ENCODE measurements around the gene ZC3H8.

Gene ZC3H8

GRCh38 chr2:112170495-112170894 is 84.3 kb downstream of the ZC3H8 start:
- no peaks in the 10 kb centered on the region for H3K9me3 ChIP-seq (ENCODE audit: low read depth, low read length)
- H3K4me3 ChIP-seq: no peak overlapping the region
- no peak for DNase-seq (ENCODE audit: low read depth, low spot score)
- TF ChIP-seq EZH2 (IDR thresholded peaks at IDR 0.05) (no peak), POLR2AphosphoS5 (IDR thresholded peaks at IDR 0.05; ENCODE audit: borderline replicate concordance, low read depth, low read length) (no peak), FOXP2 (optimal IDR thresholded peaks at IDR 0.05; ENCODE audit: control extremely low read depth, extremely low read length, insufficient read depth) (no peak)
- no peaks in the 10 kb centered on the region for H3K36me3 ChIP-seq (ENCODE audit: insufficient read depth, low read length)
- H3K9ac ChIP-seq (ENCODE audit: insufficient read length): no peak overlapping the region
- H3K27ac ChIP-seq: no peak overlapping the region

- no peak overlapping the region for H3K4me3 ChIP-seq
- H3K36me3 ChIP-seq (ENCODE audit: insufficient read depth, low read length): no peaks in the 10 kb centered on the region
- no peak overlapping the region for H3K9ac ChIP-seq (ENCODE audit: insufficient read length)
- H3K9me3 ChIP-seq (ENCODE audit: low read depth, low read length): no peaks in the 10 kb centered on the region
- TF ChIP-seq EZH2 (IDR thresholded peaks at IDR 0.05) (no peak), POLR2AphosphoS5 (IDR thresholded peaks at IDR 0.05; ENCODE audit: borderline replicate concordance, low read depth, low read length) (no peak), FOXP2 (optimal IDR thresholded peaks at IDR 0.05; ENCODE audit: control extremely low read depth, extremely low read length, insufficient read depth) (no peak)
- no peak for DNase-seq (ENCODE audit: low read depth, low spot score)
- no peak overlapping the region for H3K27ac ChIP-seq
Measured at GRCh38 chr2:112168422-112169124, 86.3 kb downstream of the ZC3H8 start.

- no peak overlapping the region for H3K4me3 ChIP-seq
- TF ChIP-seq EZH2 (IDR thresholded peaks at IDR 0.05): no peak
- TF ChIP-seq POLR2AphosphoS5 (IDR thresholded peaks at IDR 0.05; ENCODE audit: borderline replicate concordance, low read depth, low read length): no peak
- no peak for TF ChIP-seq FOXP2 (optimal IDR thresholded peaks at IDR 0.05; ENCODE audit: control extremely low read depth, extremely low read length, insufficient read depth)
- no peak for DNase-seq (ENCODE audit: low read depth, low spot score)
- no peaks in the 10 kb centered on the region for H3K9me3 ChIP-seq (ENCODE audit: low read depth, low read length)
- no peak overlapping the region for H3K9ac ChIP-seq (ENCODE audit: insufficient read length)
- H3K27ac ChIP-seq: no peak overlapping the region
- no peaks in the 10 kb centered on the region for H3K36me3 ChIP-seq (ENCODE audit: insufficient read depth, low read length)
Measured at GRCh38 chr2:112166806-112167499, 87.9 kb downstream of the ZC3H8 start.

GRCh38 chr2:112165296-112165695 is 89.5 kb downstream of the ZC3H8 start:
- Histone ChIP-seq H3K36me3 (ENCODE audit: insufficient read depth, low read length) (no peaks in the 10 kb centered on the region), H3K4me3 (no peak overlapping the region), H3K27ac (no peak overlapping the region), H3K9me3 (ENCODE audit: low read depth, low read length) (no peaks in the 10 kb centered on the region), H3K9ac (ENCODE audit: insufficient read length) (no peak overlapping the region)
- no peak for DNase-seq (ENCODE audit: low read depth, low spot score)
- TF ChIP-seq FOXP2 (optimal IDR thresholded peaks at IDR 0.05; ENCODE audit: control extremely low read depth, extremely low read length, insufficient read depth): no peak
- TF ChIP-seq POLR2AphosphoS5 (IDR thresholded peaks at IDR 0.05; ENCODE audit: borderline replicate concordance, low read depth, low read length): no peak
- TF ChIP-seq EZH2 (IDR thresholded peaks at IDR 0.05): no peak

- no peak for DNase-seq (ENCODE audit: low read depth, low spot score)
- H3K9ac ChIP-seq (ENCODE audit: insufficient read length): no peak overlapping the region
- H3K4me3 ChIP-seq: no peak overlapping the region
- no peak for TF ChIP-seq EZH2 (IDR thresholded peaks at IDR 0.05)
- TF ChIP-seq FOXP2 (optimal IDR thresholded peaks at IDR 0.05; ENCODE audit: control extremely low read depth, extremely low read length, insufficient read depth): no peak
- no peak for TF ChIP-seq POLR2AphosphoS5 (IDR thresholded peaks at IDR 0.05; ENCODE audit: borderline replicate concordance, low read depth, low read length)
- no peaks in the 10 kb centered on the region for H3K9me3 ChIP-seq (ENCODE audit: low read depth, low read length)
- no peaks in the 10 kb centered on the region for H3K36me3 ChIP-seq (ENCODE audit: insufficient read depth, low read length)
- no peak overlapping the region for H3K27ac ChIP-seq
Measured at GRCh38 chr2:112164876-112165275, 90.0 kb downstream of the ZC3H8 start.

- no peak for TF ChIP-seq EZH2 (IDR thresholded peaks at IDR 0.05)
- no peak for TF ChIP-seq POLR2AphosphoS5 (IDR thresholded peaks at IDR 0.05; ENCODE audit: borderline replicate concordance, low read depth, low read length)
- TF ChIP-seq FOXP2 (optimal IDR thresholded peaks at IDR 0.05; ENCODE audit: control extremely low read depth, extremely low read length, insufficient read depth): no peak
- no peak overlapping the region for H3K9ac ChIP-seq (ENCODE audit: insufficient read length)
- no peaks in the 10 kb centered on the region for H3K36me3 ChIP-seq (ENCODE audit: insufficient read depth, low read length)
- H3K27ac ChIP-seq: no peak overlapping the region
- no peaks in the 10 kb centered on the region for H3K9me3 ChIP-seq (ENCODE audit: low read depth, low read length)
- no peak for DNase-seq (ENCODE audit: low read depth, low spot score)
- H3K4me3 ChIP-seq: no peak overlapping the region
Measured at GRCh38 chr2:112163541-112163981, 91.3 kb downstream of the ZC3H8 start.

GRCh38 chr2:112162956-112163355 is 91.9 kb downstream of the ZC3H8 start:
- no peaks in the 10 kb centered on the region for H3K36me3 ChIP-seq (ENCODE audit: insufficient read depth, low read length)
- no peak overlapping the region for H3K27ac ChIP-seq
- DNase-seq (ENCODE audit: low read depth, low spot score): no peak
- TF ChIP-seq POLR2AphosphoS5 (IDR thresholded peaks at IDR 0.05; ENCODE audit: borderline replicate concordance, low read depth, low read length) (no peak), FOXP2 (optimal IDR thresholded peaks at IDR 0.05; ENCODE audit: control extremely low read depth, extremely low read length, insufficient read depth) (no peak), EZH2 (IDR thresholded peaks at IDR 0.05) (no peak)
- no peak overlapping the region for H3K4me3 ChIP-seq
- H3K9ac ChIP-seq (ENCODE audit: insufficient read length): no peak overlapping the region
- no peaks in the 10 kb centered on the region for H3K9me3 ChIP-seq (ENCODE audit: low read depth, low read length)

- Histone ChIP-seq H3K4me3 (no peak overlapping the region), H3K9ac (ENCODE audit: insufficient read length) (no peak overlapping the region), H3K27ac (no peak overlapping the region), H3K36me3 (ENCODE audit: insufficient read depth, low read length) (no peaks in the 10 kb centered on the region), H3K9me3 (ENCODE audit: low read depth, low read length) (no peaks in the 10 kb centered on the region)
- no peak for DNase-seq (ENCODE audit: low read depth, low spot score)
- TF ChIP-seq EZH2 (IDR thresholded peaks at IDR 0.05) (no peak), POLR2AphosphoS5 (IDR thresholded peaks at IDR 0.05; ENCODE audit: borderline replicate concordance, low read depth, low read length) (no peak), FOXP2 (optimal IDR thresholded peaks at IDR 0.05; ENCODE audit: control extremely low read depth, extremely low read length, insufficient read depth) (no peak)
Measured at GRCh38 chr2:112162341-112162740, 92.5 kb downstream of the ZC3H8 start.
